ENCODE results near the gene SDR39U1. TPM values are rescaled to one million over a fixed set of nuclear protein-coding genes. Genes with fewer than 3 reads are reported as not detected.
A peak's percentile ranks its signal among the peaks of the same experiment; 100 is the strongest.
"Not testable (repeated sequence)": the region's sequence is repeated elsewhere in the genome, so short reads cannot be mapped to it uniquely, and the experiment has no call there.

Gene SDR39U1
- total and polyA plus RNA-seq, 10 of the 15 experiments (the other 5 are each of a cell fraction or from before 2014, with no cell fraction given): 14.0 to 89.3 (median 42.2) TPM

DNA sequence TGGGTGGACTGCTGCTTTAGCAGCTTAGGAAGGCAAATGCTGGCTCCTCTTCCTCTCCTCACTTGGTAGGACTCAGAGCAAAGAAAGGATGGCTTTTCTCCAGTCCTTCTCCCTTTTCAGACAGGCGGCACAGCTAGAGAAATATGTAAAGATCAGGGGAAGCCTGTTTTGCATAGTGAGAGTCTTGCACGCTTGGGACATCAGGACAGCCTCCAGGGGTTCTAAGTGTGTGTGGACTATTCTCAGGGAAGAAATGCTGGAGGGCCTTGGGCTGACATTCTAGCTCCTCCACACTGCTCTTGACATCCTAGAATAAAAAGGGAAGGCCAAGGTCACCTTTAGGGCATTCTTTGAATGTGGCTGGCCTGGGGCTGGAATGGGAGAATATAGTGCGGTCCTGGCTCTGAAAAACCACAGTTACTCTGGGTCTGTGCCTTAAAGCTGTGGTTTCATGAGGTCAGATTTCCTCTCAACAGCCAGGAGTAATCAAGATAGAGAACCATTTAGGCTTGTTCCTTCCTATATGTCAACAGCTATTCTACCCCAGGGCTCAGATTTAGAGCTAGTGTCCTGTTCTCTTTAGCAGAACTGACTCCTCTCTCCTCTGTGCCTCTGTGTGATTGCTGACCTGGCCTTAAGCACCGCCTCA is 41.2 kb upstream of the SDR39U1 start:
- Histone ChIP-seq H3K9ac (ENCODE audit: control insufficient read depth, insufficient read depth, low read length) (no peak overlapping the region; the same call in 1 of the 2 replicates), H3K9me3 (replicated peaks; ENCODE audit: control insufficient read depth, insufficient read depth, low read length) (no peaks in the 10 kb centered on the region; the same call in 2 of the 3 replicates), H3K4me1 (ENCODE audit: control insufficient read depth, insufficient read depth, low read length) (peaks cover 13% of the 10 kb centered on the region), H3K4me3 (no peak overlapping the region), H3K36me3 (ENCODE audit: control insufficient read depth in 2 of 2, insufficient read depth in 2 of 2, low read length in 1 of 2) (no peaks in the 10 kb centered on the region), H2AFZ (ENCODE audit: control insufficient read depth, low read depth, low read length) (peak overlapping the region; percentile 56), H4K20me1 (ENCODE audit: control insufficient read depth, insufficient read depth) (no peaks in the 10 kb centered on the region), H3K27me3 (replicated peaks in 1 of 2; ENCODE audit: control insufficient read depth in 2 of 2, insufficient read depth in 2 of 2, low read length in 1 of 2) (no peaks in the 10 kb centered on the region), H3K4me2 (ENCODE audit: control insufficient read depth, insufficient read depth) (peak overlapping the region; percentile 60), H3K27ac (ENCODE audit: control insufficient read depth, insufficient read depth) (no peak overlapping the region), H3K79me2 (ENCODE audit: control insufficient read depth, insufficient read depth, low read length) (no peaks in the 10 kb centered on the region)
- ChIA-PET RAD21 (ENCODE audit: unreplicated experiment) (interaction anchor here (0.7 kb wide), 1 partner anchor 120 kb away, joined by 3 read pairs; no protein-coding TSS in a partner anchor), CTCF (interaction anchor here (0.8 to 1.6 kb wide), 6 partner anchors 52 to 196 kb away, joined by 3 to 7 read pairs (median 4); no protein-coding TSS in a partner anchor), POLR2A (no interaction called here), SMC1A (ENCODE audit: uncharacterized antibody, unreplicated experiment) (interaction anchor here (1.0 to 1.6 kb wide), 6 partner anchors 147 to 226 kb away, joined by 3 to 4 read pairs (median 3); no protein-coding TSS in a partner anchor)
- FAIRE-seq (no peak), ATAC-seq (peak; percentile 46), DNase-seq (ENCODE audit: low read depth, low spot score) (no peak)
- BruUV-seq (replicated peaks): no TSS peak
- TF ChIP-seq TBL1XR1 (IDR thresholded peaks at IDR 0.05; ENCODE audit: low read depth, low read length) (no peak), ATF7 (IDR thresholded peaks at IDR 0.05; ENCODE audit: low read depth) (0 out of 2 replicates have a peak, but pooled peaks have one; percentile 29), RUNX3 (IDR thresholded peaks at IDR 0.05; ENCODE audit: low read length) (peak; percentile 83)
- intact Hi-C loops (cut with micrococcal nuclease; ENCODE audit: unreplicated experiment) (loop anchor here (10.0 kb wide), 1 partner anchor 121 kb away; the partner anchor contains the start of gene GZMH), in situ Hi-C loops (cut with MboI) (no loop called here)
- 17% methylated on average over 4 of the region's 4 CpGs for WGBS (ENCODE audit: insufficient coverage, insufficient replicate concordance, low lambda C conversion rate, missing lambda C conversion rate)

- ATAC-seq; H3K9ac ChIP-seq (ENCODE audit: control insufficient read depth, insufficient read depth, low read length); H3K79me2 ChIP-seq (ENCODE audit: control insufficient read depth, insufficient read depth, low read length); H3K36me3 ChIP-seq (ENCODE audit: control insufficient read depth in 2 of 2, insufficient read depth in 2 of 2, low read length in 1 of 2); H3K27me3 ChIP-seq (replicated peaks in 1 of 2; ENCODE audit: control insufficient read depth in 2 of 2, insufficient read depth in 2 of 2, low read length in 1 of 2); H3K27ac ChIP-seq (ENCODE audit: control insufficient read depth, insufficient read depth); FAIRE-seq; in situ Hi-C loops (cut with MboI); H2AFZ ChIP-seq (ENCODE audit: control insufficient read depth, low read depth, low read length); H3K4me2 ChIP-seq (ENCODE audit: control insufficient read depth, insufficient read depth); BruUV-seq (replicated peaks); DNase-seq (ENCODE audit: low read depth, low spot score); H3K4me3 ChIP-seq; POLR2A ChIA-PET; H4K20me1 ChIP-seq (ENCODE audit: control insufficient read depth, insufficient read depth); H3K9me3 ChIP-seq (replicated peaks; ENCODE audit: control insufficient read depth, insufficient read depth, low read length): not testable (repeated sequence)
- ChIA-PET RAD21 (ENCODE audit: unreplicated experiment) (interaction anchor here (0.7 kb wide), 1 partner anchor 119 kb away, joined by 3 read pairs; no protein-coding TSS in a partner anchor), SMC1A (ENCODE audit: uncharacterized antibody, unreplicated experiment) (interaction anchor here (1.0 to 1.2 kb wide), 2 partner anchors 199 to 208 kb away, joined by 3 read pairs; no protein-coding TSS in a partner anchor), CTCF (interaction anchor here (0.7 to 1.6 kb wide), 5 partner anchors 13 to 250 kb away, joined by 3 to 6 read pairs (median 3); no protein-coding TSS in a partner anchor)
- intact Hi-C loops (cut with micrococcal nuclease; ENCODE audit: unreplicated experiment): loop anchor here (10.0 kb wide), 1 partner anchor 122 kb away; the partner anchor contains the start of gene GZMH
- peaks cover 13% of the 10 kb centered on the region for H3K4me1 ChIP-seq (ENCODE audit: control insufficient read depth, insufficient read depth, low read length)
- 0% methylated on average over 2 of the region's 2 CpGs for WGBS (ENCODE audit: insufficient coverage, insufficient replicate concordance, low lambda C conversion rate, missing lambda C conversion rate)
Observed at GRCh38 chr14:24482699-24483303, 40.2 kb upstream of the SDR39U1 start.
